Right lung (tissue), 5 donors: Measurements from ENCODE around the gene EPHA5. TPM values are rescaled to one million over a fixed set of nuclear protein-coding genes. Genes with fewer than 3 reads are reported as not detected.

Experiments
- DNase-seq, 2 donors: peaks; one replicate each; pipeline ENCODE4 v3.0.0-alpha.2; 2013
- polyA plus RNA-seq, 5 donors: library from polyadenylated mRNA; unstranded; fragments of 120-200 nt; gene quantifications; one replicate each; pipeline versions ENCODE4 v1.2.1 to v1.2.3, GENCODE V29; 2013; ENCODE audit warnings: inconsistent platforms in 1 of 5, low replicate concordance in 1 of 5; ENCODE audit not compliant: insufficient read length in 5 of 5, insufficient read depth in 1 of 5

Gene EPHA5
- polyA plus RNA-seq, 5 donors: 0.03 to 0.10 (median 0.05) TPM; not detected in 1

- no peak for DNase-seq
Observed at GRCh38 chr4:65635051-65635821, 35.1 kb downstream of the EPHA5 start.

- DNase-seq: no peak
Observed at GRCh38 chr4:65624651-65625050, 45.6 kb downstream of the EPHA5 start.

- no peak for DNase-seq
Observed at GRCh38 chr4:65623506-65623905, 46.8 kb downstream of the EPHA5 start.

GRCh38 chr4:65617416-65617815 lies 52.9 kb downstream of the EPHA5 start:
- DNase-seq: no peak

- DNase-seq: no peak
Observed at GRCh38 chr4:65604515-65604914, 65.8 kb downstream of the EPHA5 start.

GRCh38 chr4:65600656-65601055 lies 69.6 kb downstream of the EPHA5 start:
- DNase-seq: no peak

GRCh38 chr4:65599340-65599739 lies 70.9 kb downstream of the EPHA5 start:
- DNase-seq: no peak

- DNase-seq: no peak
Observed at GRCh38 chr4:65597697-65598096, 72.6 kb downstream of the EPHA5 start.

- DNase-seq: no peak
Observed at GRCh38 chr4:65592089-65592488, 78.2 kb downstream of the EPHA5 start.

- no peak for DNase-seq
Observed at GRCh38 chr4:65589921-65590320, 80.4 kb downstream of the EPHA5 start.

GRCh38 chr4:65589331-65589730 lies 81.0 kb downstream of the EPHA5 start:
- no peak for DNase-seq

- no peak for DNase-seq
Observed at GRCh38 chr4:65580551-65580950, 89.7 kb downstream of the EPHA5 start.

GRCh38 chr4:65566473-65566872 lies 103.8 kb downstream of the EPHA5 start:
- no peak for DNase-seq

GRCh38 chr4:65561164-65561563 lies 109.1 kb downstream of the EPHA5 start:
- no peak for DNase-seq

- no peak for DNase-seq
Observed at GRCh38 chr4:65559270-65559669, 111.0 kb downstream of the EPHA5 start.

- no peak for DNase-seq
Observed at GRCh38 chr4:65552057-65552456, 118.2 kb downstream of the EPHA5 start.

GRCh38 chr4:65550500-65550899 lies 119.8 kb downstream of the EPHA5 start:
- no peak for DNase-seq

GRCh38 chr4:65546882-65547416 lies 123.3 kb downstream of the EPHA5 start:
- DNase-seq: no peak

- no peak for DNase-seq
Observed at GRCh38 chr4:65538571-65538970, 131.7 kb downstream of the EPHA5 start.

GRCh38 chr4:65535113-65535512 lies 135.2 kb downstream of the EPHA5 start:
- DNase-seq: no peak

- no peak for DNase-seq
Observed at GRCh38 chr4:65521666-65522065, 148.6 kb downstream of the EPHA5 start.

GRCh38 chr4:65515646-65516045 lies 154.6 kb downstream of the EPHA5 start:
- DNase-seq: no peak

- no peak for DNase-seq
Observed at GRCh38 chr4:65510976-65511375, 159.3 kb downstream of the EPHA5 start.

- DNase-seq: no peak
Observed at GRCh38 chr4:65508168-65508567, 162.1 kb downstream of the EPHA5 start.
